ENCODE data around the gene LCNL1.

LCNL1 gene

GRCh38 chr9:136958473-136958872 is 24.3 kb upstream of the LCNL1 start:
- in situ Hi-C loops (cut with MboI; ENCODE audit: low sequenced_read_pairs): no loop called here

GRCh38 chr9:136958898-136959850 is 23.6 kb upstream of the LCNL1 start:
- in situ Hi-C loops (cut with MboI; ENCODE audit: low sequenced_read_pairs): no loop called here

- in situ Hi-C loops (cut with MboI; ENCODE audit: low sequenced_read_pairs): no loop called here
These were observed 22.4 kb upstream of the LCNL1 start for GRCh38 chr9:136960212-136960937.

- in situ Hi-C loops (cut with MboI; ENCODE audit: low sequenced_read_pairs): no loop called here
These were observed 21.9 kb upstream of the LCNL1 start for GRCh38 chr9:136960938-136961275.

- in situ Hi-C loops (cut with MboI; ENCODE audit: low sequenced_read_pairs): no loop called here
These were observed 21.3 kb upstream of the LCNL1 start for GRCh38 chr9:136961279-136962065.

GRCh38 chr9:136962163-136962562 is 20.6 kb upstream of the LCNL1 start:
- in situ Hi-C loops (cut with MboI; ENCODE audit: low sequenced_read_pairs): no loop called here

GRCh38 chr9:136962701-136963248 is 20.0 kb upstream of the LCNL1 start:
- in situ Hi-C loops (cut with MboI; ENCODE audit: low sequenced_read_pairs): no loop called here

- in situ Hi-C loops (cut with MboI; ENCODE audit: low sequenced_read_pairs): no loop called here
These were observed 19.5 kb upstream of the LCNL1 start for GRCh38 chr9:136963341-136963740.

GRCh38 chr9:136963751-136964150 is 19.0 kb upstream of the LCNL1 start:
- in situ Hi-C loops (cut with MboI; ENCODE audit: low sequenced_read_pairs): no loop called here

- in situ Hi-C loops (cut with MboI; ENCODE audit: low sequenced_read_pairs): no loop called here
These were observed 18.6 kb upstream of the LCNL1 start for GRCh38 chr9:136964171-136964689.

- in situ Hi-C loops (cut with MboI; ENCODE audit: low sequenced_read_pairs): no loop called here
These were observed 17.9 kb upstream of the LCNL1 start for GRCh38 chr9:136964833-136965422.

- in situ Hi-C loops (cut with MboI; ENCODE audit: low sequenced_read_pairs): no loop called here
These were observed 16.9 kb upstream of the LCNL1 start for GRCh38 chr9:136965771-136966484.

GRCh38 chr9:136968333-136969127 is 14.3 kb upstream of the LCNL1 start:
- in situ Hi-C loops (cut with MboI; ENCODE audit: low sequenced_read_pairs): no loop called here

GRCh38 chr9:136969150-136969549 is 13.6 kb upstream of the LCNL1 start:
- in situ Hi-C loops (cut with MboI; ENCODE audit: low sequenced_read_pairs): no loop called here

- in situ Hi-C loops (cut with MboI; ENCODE audit: low sequenced_read_pairs): no loop called here
These were observed 13.0 kb upstream of the LCNL1 start for GRCh38 chr9:136969774-136970173.

- in situ Hi-C loops (cut with MboI; ENCODE audit: low sequenced_read_pairs): no loop called here
These were observed 12.4 kb upstream of the LCNL1 start for GRCh38 chr9:136970361-136970760.

GRCh38 chr9:136971746-136972145 is 11.0 kb upstream of the LCNL1 start:
- in situ Hi-C loops (cut with MboI; ENCODE audit: low sequenced_read_pairs): no loop called here

GRCh38 chr9:136972335-136972734 is 10.5 kb upstream of the LCNL1 start:
- in situ Hi-C loops (cut with MboI; ENCODE audit: low sequenced_read_pairs): no loop called here

- in situ Hi-C loops (cut with MboI; ENCODE audit: low sequenced_read_pairs): no loop called here
These were observed 10.1 kb upstream of the LCNL1 start for GRCh38 chr9:136972743-136973142.

Measured in hTERT RPE-1 (cell line).